Esophagus squamous epithelium (tissue), 5 donors: ENCODE data around the gene HRCT1. TPM values are rescaled to one million over a fixed set of nuclear protein-coding genes. Genes with fewer than 3 reads are reported as not detected.

ENCODE experiments used
- DNase-seq: peaks from one replicate; lab custom pipeline; 2025; lab: John Stamatoyannopoulos, UW
- H3K27ac ChIP-seq, 4 donors: fragments of 200-600 bp; sonication (generic); one replicate each; pipeline ENCODE4 v1.5.1; 2016 to 2019; ENCODE audit warnings: mild to moderate bottlenecking in 1 of 4
- H3K27me3 ChIP-seq, 4 donors: fragments of 200-600 bp; sonication (generic); 1 replicate in 3 of 4; 2 replicates in 1 of 4; pipeline versions ENCODE4 v1.5.1 to v1.6.0; 2017 to 2021; ENCODE audit warnings: antibody characterized with exemption in 1 of 4
- H3K36me3 ChIP-seq, 3 donors: fragments of 200-600 bp; sonication (generic); one replicate each; pipeline ENCODE4 v1.5.1; 2016 to 2019
- H3K4me1 ChIP-seq, 3 donors: fragments of 200-600 bp; sonication (generic); one replicate each; pipeline ENCODE4 v1.5.1; 2017 to 2019
- H3K4me3 ChIP-seq, 4 donors: fragments of 200-600 bp; sonication (generic); 1 replicate in 3 of 4; 2 replicates in 1 of 4; pipeline ENCODE4 v1.5.1; 2016 to 2019; ENCODE audit warnings: mild to moderate bottlenecking in 2 of 4, moderate library complexity in 1 of 4
- H3K9me3 ChIP-seq, 3 donors: fragments of 200-600 bp; sonication (generic); one replicate each; pipeline ENCODE4 v1.5.1; 2016 to 2019
- POLR2A ChIP-seq, 4 donors: fragments of 450-650 bp; IDR thresholded peaks; one replicate each; pipeline ENCODE4 v1.6.1; 2017; ENCODE audit warnings: antibody characterized with exemption in 4 of 4, mild to moderate bottlenecking in 4 of 4, moderate library complexity in 3 of 4
- WGBS, 2 donors: methylation state at CpG; one replicate each; pipeline ENCODE4 v1.1.5; 2018; 5-methylcytosine and 5-hydroxymethylcytosine counted together
- intact Hi-C: fragments of 100-400 bp; cut with DNase I; formaldehyde crosslinking; loops from one replicate; pipeline ENCODE4 v1.15.0; 2022
- total RNA-seq, 4 donors: library from RNA; depleted of rRNA; stranded (reverse); fragments of >200 nt; gene quantifications; one replicate each; pipeline ENCODE4 v1.1.0, GENCODE V29; 2016
- TF ChIP-seq, protein P1 (sequence below), 6 experiments: fragments of 450-650 bp in 4 of 6; fragments of 200-600 bp in 2 of 6; sonication (generic) in 2 of 6; IDR thresholded peaks; one replicate each; pipeline ENCODE4 v1.5.1; 2016 to 2019; ENCODE audit warnings: antibody characterized with exemption in 6 of 6, mild to moderate bottlenecking in 4 of 6, moderate library complexity in 4 of 6
- donor health status: DM: yes; HTN: yes; CAD: no.

HRCT1 gene
- total RNA-seq, 4 donors from 2014 or later = 0.70 to 4.6 TPM; not detected in 2

DNA sequence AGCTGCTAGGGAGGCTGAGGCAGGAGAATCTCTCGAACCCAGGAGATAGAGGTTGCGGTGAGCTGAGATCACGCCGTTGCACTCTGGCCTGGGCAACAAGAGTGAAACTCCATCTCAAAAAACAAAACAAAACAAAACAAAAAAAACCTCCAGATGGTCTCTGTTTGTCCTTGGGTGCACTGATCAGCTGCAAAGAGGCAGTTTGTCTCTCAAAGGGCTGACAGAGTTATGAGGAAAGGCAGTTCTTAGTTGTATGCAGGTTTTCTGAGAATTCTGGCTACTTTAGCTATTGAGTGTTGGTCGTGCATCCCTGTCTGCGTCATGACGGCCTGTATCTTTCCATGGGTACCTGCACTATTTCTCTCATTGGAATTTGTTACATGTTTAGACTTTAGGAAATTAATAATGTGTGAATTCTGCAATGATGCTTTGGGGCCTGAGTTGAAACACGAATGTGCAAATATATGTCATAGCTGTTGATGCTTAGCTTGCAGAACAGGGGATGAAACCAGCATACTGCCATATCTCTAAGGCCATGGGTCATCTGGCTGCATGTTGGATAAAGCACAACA lies 33.8 kb downstream of the HRCT1 start:
- intact Hi-C loops = no loop called here
- TF ChIP-seq, protein P1, sequence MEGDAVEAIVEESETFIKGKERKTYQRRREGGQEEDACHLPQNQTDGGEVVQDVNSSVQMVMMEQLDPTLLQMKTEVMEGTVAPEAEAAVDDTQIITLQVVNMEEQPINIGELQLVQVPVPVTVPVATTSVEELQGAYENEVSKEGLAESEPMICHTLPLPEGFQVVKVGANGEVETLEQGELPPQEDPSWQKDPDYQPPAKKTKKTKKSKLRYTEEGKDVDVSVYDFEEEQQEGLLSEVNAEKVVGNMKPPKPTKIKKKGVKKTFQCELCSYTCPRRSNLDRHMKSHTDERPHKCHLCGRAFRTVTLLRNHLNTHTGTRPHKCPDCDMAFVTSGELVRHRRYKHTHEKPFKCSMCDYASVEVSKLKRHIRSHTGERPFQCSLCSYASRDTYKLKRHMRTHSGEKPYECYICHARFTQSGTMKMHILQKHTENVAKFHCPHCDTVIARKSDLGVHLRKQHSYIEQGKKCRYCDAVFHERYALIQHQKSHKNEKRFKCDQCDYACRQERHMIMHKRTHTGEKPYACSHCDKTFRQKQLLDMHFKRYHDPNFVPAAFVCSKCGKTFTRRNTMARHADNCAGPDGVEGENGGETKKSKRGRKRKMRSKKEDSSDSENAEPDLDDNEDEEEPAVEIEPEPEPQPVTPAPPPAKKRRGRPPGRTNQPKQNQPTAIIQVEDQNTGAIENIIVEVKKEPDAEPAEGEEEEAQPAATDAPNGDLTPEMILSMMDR (IDR thresholded peaks at IDR 0.05) = no peak
- TF ChIP-seq POLR2A (IDR thresholded peaks at IDR 0.05) = no peak
- Histone ChIP-seq H3K4me1 (no peaks in the 10 kb centered on the region), H3K9me3 (no peaks in the 10 kb centered on the region), H3K27ac (no peak overlapping the region), H3K4me3 (no peak overlapping the region), H3K36me3 (no peaks in the 10 kb centered on the region), H3K27me3 (no peaks in the 10 kb centered on the region)
- no peak for DNase-seq
- 83 to 89% methylated on average over 8 of the region's 8 CpGs for WGBS, 2 donors

DNA sequence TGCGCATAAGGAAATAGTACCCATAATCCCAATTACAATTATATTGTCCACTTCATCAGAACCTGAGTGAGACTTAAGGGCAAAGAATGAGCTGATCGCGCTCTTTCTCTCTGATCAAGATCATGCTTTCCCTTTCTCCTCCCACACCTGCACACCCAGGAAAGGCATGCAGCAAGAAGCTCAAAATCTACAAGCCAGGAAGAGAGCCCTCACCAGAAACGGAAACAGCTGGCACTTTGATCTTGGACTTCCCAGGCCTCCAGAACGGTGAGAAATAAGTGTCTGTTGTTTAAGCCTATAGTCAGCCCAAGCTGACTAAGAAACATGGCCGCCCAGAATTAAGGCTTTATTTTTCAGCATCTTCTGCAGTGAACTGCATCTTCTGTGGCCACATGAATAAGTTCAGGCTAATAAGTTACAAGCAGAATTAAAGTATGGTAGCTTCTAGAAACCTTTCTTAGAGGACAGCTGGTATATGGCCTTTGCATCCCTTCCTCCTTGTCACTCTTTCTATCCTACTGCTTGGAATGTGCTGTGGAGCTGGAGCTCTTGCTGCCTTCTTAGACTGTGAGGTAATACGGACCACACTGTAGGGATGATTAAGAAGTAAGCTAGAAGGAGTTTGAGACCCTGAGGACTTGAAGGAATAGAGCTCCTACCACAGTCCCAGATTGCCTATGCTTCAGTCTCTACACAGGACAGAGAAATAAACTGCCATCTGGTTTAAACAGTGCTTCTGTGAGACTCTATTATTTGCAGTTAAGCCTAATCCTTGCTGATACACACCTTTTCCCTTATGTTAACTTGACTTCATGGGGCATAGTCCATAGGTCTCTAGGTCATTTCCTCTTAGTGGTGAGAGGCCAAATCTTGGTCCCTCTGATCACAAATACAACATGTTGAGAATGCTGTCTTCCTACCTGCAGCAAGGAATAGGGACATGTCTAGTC lies 34.7 kb downstream of the HRCT1 start:
- Histone ChIP-seq H3K27ac (no peak overlapping the region), H3K36me3 (no peaks in the 10 kb centered on the region), H3K27me3 (no peaks in the 10 kb centered on the region), H3K4me3 (no peak overlapping the region), H3K9me3 (no peaks in the 10 kb centered on the region), H3K4me1 (peaks cover 0 to 7% (median 6%) of the 10 kb centered on the region in 3 donors)
- intact Hi-C loops = no loop called here
- TF ChIP-seq, protein P1 (IDR thresholded peaks at IDR 0.05) = no peak
- TF ChIP-seq POLR2A (IDR thresholded peaks at IDR 0.05) = no peak
- 64 to 90% methylated on average over 6 to 7 of the region's 7 CpGs for WGBS, 2 donors
- DNase-seq = no peak

DNA sequence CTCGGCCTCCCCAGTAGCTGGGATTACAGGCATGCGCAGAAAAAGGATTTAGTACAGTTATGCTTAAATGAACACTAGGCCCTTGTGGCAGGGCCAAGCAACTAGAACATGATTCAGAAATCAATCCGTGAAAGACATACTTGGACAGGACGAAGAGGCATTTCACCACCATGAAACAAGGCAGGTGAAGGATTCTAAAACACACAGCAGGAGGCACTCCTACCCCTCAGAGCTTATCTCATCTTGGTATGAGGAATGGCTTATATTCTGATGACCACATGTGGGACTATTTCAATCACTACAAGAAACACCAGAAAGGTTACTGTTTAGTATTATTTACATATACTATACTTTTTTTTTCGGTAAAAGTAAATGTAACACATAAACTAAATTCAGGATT lies 36.3 kb downstream of the HRCT1 start:
- peaks cover 0 to 11% (median 6%) of the 10 kb centered on the region in 3 donors for H3K4me1 ChIP-seq
- TF ChIP-seq, protein P1 (IDR thresholded peaks at IDR 0.05) = no peak
- TF ChIP-seq POLR2A (IDR thresholded peaks at IDR 0.05) = no peak
- 72 to 79% methylated on average over 5 of the region's 5 CpGs for WGBS, 2 donors
- H3K36me3 ChIP-seq = no peaks in the 10 kb centered on the region
- no peaks in the 10 kb centered on the region for H3K9me3 ChIP-seq
- intact Hi-C loops = no loop called here
- H3K27ac ChIP-seq = no peak overlapping the region
- no peaks in the 10 kb centered on the region for H3K27me3 ChIP-seq
- no peak for DNase-seq
- no peak overlapping the region for H3K4me3 ChIP-seq

DNA sequence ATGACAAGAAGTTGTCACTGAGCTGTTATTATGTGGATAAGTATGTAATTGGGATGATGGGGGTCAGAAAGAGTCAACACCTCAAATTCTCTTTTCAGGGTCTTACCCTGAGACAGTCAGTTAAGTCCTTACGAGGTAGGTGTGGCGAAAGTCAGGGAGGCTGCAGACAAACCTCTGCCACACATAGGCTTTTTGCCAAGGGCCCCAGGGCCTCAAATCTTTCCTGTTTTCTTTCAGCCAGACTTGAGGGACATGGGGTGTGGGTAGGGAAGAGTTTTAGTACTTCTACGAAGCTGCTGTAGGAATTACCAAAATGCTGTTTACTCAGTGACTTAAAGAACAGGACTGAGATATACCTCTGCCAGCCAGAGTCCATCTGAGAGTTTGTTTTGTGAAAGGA lies 38.2 kb downstream of the HRCT1 start:
- Histone ChIP-seq H3K27ac (no peak overlapping the region), H3K36me3 (no peaks in the 10 kb centered on the region)
- intact Hi-C loops = no loop called here

More for the DNA sequence above, 38.2 kb downstream of the HRCT1 start:
- H3K4me3 ChIP-seq = no peak overlapping the region
- 70 to 76% methylated on average over 3 of the region's 3 CpGs for WGBS, 2 donors
- no peak for TF ChIP-seq POLR2A (IDR thresholded peaks at IDR 0.05)
- TF ChIP-seq, protein P1 (IDR thresholded peaks at IDR 0.05) = no peak
- DNase-seq = no peak
- no peaks in the 10 kb centered on the region for H3K9me3 ChIP-seq
- peaks cover 0 to 11% (median 6%) of the 10 kb centered on the region in 3 donors for H3K4me1 ChIP-seq
- no peaks in the 10 kb centered on the region for H3K27me3 ChIP-seq
